Measurements from ENCODE around the gene PRKAB2. TPM values are rescaled to one million over a fixed set of nuclear protein-coding genes. Genes with fewer than 3 reads are reported as not detected.
A peak's percentile ranks its signal among the peaks of the same experiment; 100 is the strongest.

The PRKAB2 gene
- total and polyA plus RNA-seq, 2 of the 13 experiments (the other 11 are each of a cell fraction or from before 2014, with no cell fraction given), result 44.0 to 118 TPM

DNA sequence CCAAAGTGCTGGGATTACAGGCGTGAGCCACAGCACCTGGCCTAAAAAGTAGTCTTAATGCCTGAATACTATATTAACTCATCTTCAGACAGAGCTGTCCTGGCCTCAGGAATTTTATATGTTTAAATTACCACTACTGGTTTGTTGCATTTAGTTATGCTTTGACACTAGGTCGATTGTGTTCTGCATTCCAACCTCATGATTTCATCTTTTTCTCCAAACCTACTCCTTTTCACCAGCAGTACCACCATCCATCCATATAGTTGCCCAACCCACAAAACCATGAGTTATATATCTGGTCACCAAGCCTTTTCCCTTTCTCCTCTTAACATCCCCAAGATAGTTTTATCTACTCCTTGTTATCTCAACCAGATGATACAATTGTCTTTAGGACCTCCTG is 30.3 kb upstream of the PRKAB2 start:
- Histone ChIP-seq H3K4me1 (ENCODE audit: insufficient read depth, low read length) (no peaks in the 10 kb centered on the region), H3K4me3 (replicated peaks in 1 of 3; ENCODE audit: insufficient read depth in 1 of 3, low read depth in 2 of 3, low read length in 3 of 3) (no peak overlapping the region), H3K79me2 (ENCODE audit: insufficient read depth, low read length) (no peaks in the 10 kb centered on the region), H3K27me3 (ENCODE audit: control insufficient read depth in 1 of 2, insufficient read depth in 2 of 2, low read length in 2 of 2) (no peaks in the 10 kb centered on the region), H3K9me3 (ENCODE audit: low read length) (no peaks in the 10 kb centered on the region), H4K20me1 (ENCODE audit: insufficient read depth, low read length) (no peaks in the 10 kb centered on the region; the same call in 1 of the 2 replicates), H3K27ac (ENCODE audit: extremely low read length, insufficient read depth, low read length) (no peak overlapping the region), H3K36me3 (replicated peaks in 1 of 2; ENCODE audit: control insufficient read depth in 1 of 2, insufficient read depth in 2 of 2, low read length in 2 of 2) (peaks cover 9 to 29% of the 10 kb centered on the region in 2 experiments), H2AFZ (ENCODE audit: low read length) (no peak overlapping the region), H3K4me2 (ENCODE audit: low read depth, low read length) (no peak overlapping the region), H3K9ac (ENCODE audit: insufficient read depth, low read depth, low read length) (no peak overlapping the region)
- POLR2A ChIA-PET, result interaction anchor here (3.1 to 3.4 kb wide), 2 partner anchors 9 to 39 kb away, joined by 12 to 16 read pairs; partner anchors contain the start of gene CHD1L
- DNase-seq (ENCODE audit: low spot score), result no peak
- 69% methylated on average over 2 of the region's 2 CpGs for WGBS (ENCODE audit: low lambda C conversion rate)
- intact Hi-C loops (cut with micrococcal nuclease; ENCODE audit: unreplicated experiment) (loop anchor here (5.0 kb wide), 1 partner anchor 35 kb away; no protein-coding TSS in a partner anchor), in situ Hi-C loops (cut with HindIII; ENCODE audit: extremely low pct_ligation_motif_present, low pct_unique_long_range_greater_than_20kb) (no loop called here)
- no peak for ATAC-seq
- CTCF ChIA-PET (ENCODE audit: low intra/inter-chr PET ratio, low total read pairs), result no interaction called here
- TF ChIP-seq POLR2G (IDR thresholded peaks at IDR 0.05; ENCODE audit: low read depth, low read length), result peak; percentile 68
- no peak for TF ChIP-seq KAT8 (CRISPR knock-in tag; IDR thresholded peaks at IDR 0.05)
- no peak for FAIRE-seq
- BruUV-seq (replicated peaks), result no TSS peak

DNA sequence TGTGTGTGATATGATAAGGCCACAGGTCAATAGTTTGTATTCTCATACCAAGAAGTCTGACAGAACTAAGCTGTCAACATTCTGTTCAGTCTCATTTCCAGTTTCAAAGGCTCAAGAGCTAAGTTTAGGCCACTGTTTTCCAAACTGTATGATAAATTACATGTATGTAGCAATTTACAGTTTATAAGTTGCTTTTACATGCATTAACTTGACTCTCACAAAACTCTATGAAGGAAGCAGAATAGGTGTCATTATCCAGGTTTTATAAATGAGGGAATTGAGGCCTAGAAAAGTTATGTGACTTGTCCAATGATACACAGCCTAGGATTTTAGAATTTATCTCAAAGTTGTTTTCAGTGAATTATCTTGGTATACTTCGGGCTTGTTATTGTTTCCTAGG is 29.5 kb upstream of the PRKAB2 start:
- H3K79me2 ChIP-seq (ENCODE audit: insufficient read depth, low read length), result no peaks in the 10 kb centered on the region
- no peak for DNase-seq (ENCODE audit: low spot score)
- H3K4me1 ChIP-seq (ENCODE audit: insufficient read depth, low read length), result no peaks in the 10 kb centered on the region
- intact Hi-C loops (cut with micrococcal nuclease; ENCODE audit: unreplicated experiment) (loop anchor here (5.0 kb wide), 1 partner anchor 36 kb away; no protein-coding TSS in a partner anchor), in situ Hi-C loops (cut with HindIII; ENCODE audit: extremely low pct_ligation_motif_present, low pct_unique_long_range_greater_than_20kb) (no loop called here)
- H2AFZ ChIP-seq (ENCODE audit: low read length), result no peak overlapping the region
- no peak for FAIRE-seq
- ATAC-seq, result no peak
- no peak overlapping the region for H3K27ac ChIP-seq (ENCODE audit: extremely low read length, insufficient read depth, low read length)
- no peaks in the 10 kb centered on the region for H3K27me3 ChIP-seq (ENCODE audit: control insufficient read depth in 1 of 2, insufficient read depth in 2 of 2, low read length in 2 of 2)
- 96% methylated on average over 1 of the region's 1 CpG for WGBS (ENCODE audit: low lambda C conversion rate)
- no peak overlapping the region for H3K4me2 ChIP-seq (ENCODE audit: low read depth, low read length)
- BruUV-seq (replicated peaks), result no TSS peak
- H3K4me3 ChIP-seq (replicated peaks in 1 of 3; ENCODE audit: insufficient read depth in 1 of 3, low read depth in 2 of 3, low read length in 3 of 3), result no peak overlapping the region
- H3K36me3 ChIP-seq (replicated peaks in 1 of 2; ENCODE audit: control insufficient read depth in 1 of 2, insufficient read depth in 2 of 2, low read length in 2 of 2), result peaks cover 9 to 28% of the 10 kb centered on the region in 2 experiments
- ChIA-PET CTCF (ENCODE audit: low intra/inter-chr PET ratio, low total read pairs) (no interaction called here), POLR2A (interaction anchor here (1.0 to 3.4 kb wide), 3 partner anchors 10 to 40 kb away, joined by 5 to 16 read pairs (median 12); partner anchors contain the start of gene CHD1L)
- H3K9me3 ChIP-seq (ENCODE audit: low read length), result peaks cover 4% of the 10 kb centered on the region; the same call in 1 of the 2 replicates
- no peak overlapping the region for H3K9ac ChIP-seq (ENCODE audit: insufficient read depth, low read depth, low read length)
- no peaks in the 10 kb centered on the region; the same call in 1 of the 2 replicates for H4K20me1 ChIP-seq (ENCODE audit: insufficient read depth, low read length)
- TF ChIP-seq BHLHE40 (IDR thresholded peaks at IDR 0.05; ENCODE audit: low read length), result no peak
- TF ChIP-seq IRF2 (CRISPR knock-in tag; IDR thresholded peaks at IDR 0.05), result 0 out of 2 replicates have a peak, but pooled peaks have one; percentile 8
- peak; percentile 90 for TF ChIP-seq AGO2 (optimal IDR thresholded peaks at IDR 0.05; ENCODE audit: low read depth, low read length)
- TF ChIP-seq RBFOX2 (IDR thresholded peaks at IDR 0.05; ENCODE audit: low read depth, low read length), result peak; percentile 42
- TF ChIP-seq SMARCC2 (IDR thresholded peaks at IDR 0.05), result no peak
- TF ChIP-seq PAF1 (CRISPR knock-in tag; IDR thresholded peaks at IDR 0.05), result peak; percentile 4; the same call in 1 of the 2 replicates
